Esophagus squamous epithelium (tissue), 4 donors: ENCODE results near the gene FLT3.

ENCODE experiments used
- POLR2A ChIP-seq, 4 donors: fragments of 450-650 bp; IDR thresholded peaks; one replicate each; pipeline ENCODE4 v1.6.1; 2017; ENCODE audit warnings: antibody characterized with exemption in 4 of 4, mild to moderate bottlenecking in 4 of 4, moderate library complexity in 3 of 4
- TF ChIP-seq, protein P1 (sequence below), 6 experiments: fragments of 450-650 bp in 4 of 6; fragments of 200-600 bp in 2 of 6; sonication (generic) in 2 of 6; IDR thresholded peaks; one replicate each; pipeline ENCODE4 v1.5.1; 2016 to 2019; ENCODE audit warnings: antibody characterized with exemption in 6 of 6, mild to moderate bottlenecking in 4 of 6, moderate library complexity in 4 of 6

DNA sequence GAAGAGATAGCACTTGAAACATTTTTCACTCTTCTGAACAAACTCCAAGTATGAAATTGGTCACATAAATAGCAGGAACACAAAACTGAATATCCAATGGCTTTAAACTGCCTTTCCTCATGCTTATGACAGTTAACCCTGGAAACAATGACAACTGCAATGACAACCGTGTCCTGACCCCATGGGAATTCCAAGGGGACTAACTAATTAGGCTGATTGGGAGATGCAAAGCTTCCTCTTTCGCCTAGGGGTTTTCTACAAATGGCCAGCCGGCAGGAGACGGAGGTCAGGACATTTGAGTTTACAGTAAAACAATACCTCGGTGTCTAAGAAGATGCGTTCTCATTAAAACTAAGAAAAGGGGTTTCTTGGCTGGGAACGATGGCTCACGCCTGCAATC is 58.9 kb downstream of the FLT3 start:
- TF ChIP-seq, protein P1, sequence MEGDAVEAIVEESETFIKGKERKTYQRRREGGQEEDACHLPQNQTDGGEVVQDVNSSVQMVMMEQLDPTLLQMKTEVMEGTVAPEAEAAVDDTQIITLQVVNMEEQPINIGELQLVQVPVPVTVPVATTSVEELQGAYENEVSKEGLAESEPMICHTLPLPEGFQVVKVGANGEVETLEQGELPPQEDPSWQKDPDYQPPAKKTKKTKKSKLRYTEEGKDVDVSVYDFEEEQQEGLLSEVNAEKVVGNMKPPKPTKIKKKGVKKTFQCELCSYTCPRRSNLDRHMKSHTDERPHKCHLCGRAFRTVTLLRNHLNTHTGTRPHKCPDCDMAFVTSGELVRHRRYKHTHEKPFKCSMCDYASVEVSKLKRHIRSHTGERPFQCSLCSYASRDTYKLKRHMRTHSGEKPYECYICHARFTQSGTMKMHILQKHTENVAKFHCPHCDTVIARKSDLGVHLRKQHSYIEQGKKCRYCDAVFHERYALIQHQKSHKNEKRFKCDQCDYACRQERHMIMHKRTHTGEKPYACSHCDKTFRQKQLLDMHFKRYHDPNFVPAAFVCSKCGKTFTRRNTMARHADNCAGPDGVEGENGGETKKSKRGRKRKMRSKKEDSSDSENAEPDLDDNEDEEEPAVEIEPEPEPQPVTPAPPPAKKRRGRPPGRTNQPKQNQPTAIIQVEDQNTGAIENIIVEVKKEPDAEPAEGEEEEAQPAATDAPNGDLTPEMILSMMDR (IDR thresholded peaks at IDR 0.05), result no peak
- no peak for TF ChIP-seq POLR2A (IDR thresholded peaks at IDR 0.05)
